PC-3 (cell line): Measurements from ENCODE around the gene MCHR1. TPM values are rescaled to one million over a fixed set of nuclear protein-coding genes. Genes with fewer than 3 reads are reported as not detected.

Source experiments
- ATAC-seq: fragments of 200-7000 bp; cut with Tn5 transposase; 2 replicates; pipeline ENCODE4 v1.9.1; 2020; ENCODE audit warnings: mild to moderate bottlenecking, moderate library complexity
- BruUV-seq: library from RNA; stranded (reverse); fragments of 400-500 nt; replicated peaks from 2 replicates; lab custom pipeline; 2021; lab: Mats Ljungman, UMichigan
- CTCF ChIA-PET: fragments of 300-600 bp; sonication (Branson Sonifier 250); formaldehyde crosslinking; loops from one replicate; lab custom pipeline; 2022; ENCODE audit warnings: antibody characterized with exemption; lab: Charles Lee
- POLR2A ChIA-PET: fragments of 300-600 bp; sonication (Branson Sonifier 250); formaldehyde crosslinking; loops from one replicate; lab custom pipeline; 2022; ENCODE audit warnings: antibody characterized with exemption; ENCODE audit not compliant: unreplicated experiment; lab: Charles Lee
- DNase-seq: peaks from one replicate; pipeline ENCODE4 v3.0.0-alpha.2; 2015
- H2AFZ ChIP-seq: fragments of 300-600 bp; sonication (generic); 2 replicates; pipeline ENCODE4 v1.6.0; 2016; ENCODE audit warnings: antibody characterized with exemption, low read length
- H3F3A ChIP-seq: fragments of 300-600 bp; sonication (generic); one replicate; pipeline ENCODE4 v1.6.0; 2017; ENCODE audit warnings: antibody characterized with exemption, low read length, control low read depth, mild to moderate bottlenecking; ENCODE audit not compliant: unreplicated experiment
- H3K27ac ChIP-seq: fragments of 300-600 bp; sonication (generic); 2 replicates; pipeline ENCODE4 v1.5.1; 2016; ENCODE audit warnings: mild to moderate bottlenecking, low read length
- H3K27me3 ChIP-seq: fragments of 300-600 bp; sonication (generic); 2 replicates; pipeline ENCODE4 v1.6.1; 2016; ENCODE audit warnings: low read length, mixed read lengths
- H3K36me3 ChIP-seq: fragments of 300-600 bp; sonication (generic); 2 replicates; pipeline ENCODE4 v1.6.1; 2016; ENCODE audit warnings: low read depth, mixed run types, low read length, mixed read lengths
- H3K4me1 ChIP-seq: fragments of 300-600 bp; sonication (generic); 2 replicates; pipeline ENCODE4 v1.5.1; 2016; ENCODE audit warnings: low read length; ENCODE audit not compliant: insufficient read depth
- H3K4me2 ChIP-seq: fragments of 300-600 bp; sonication (generic); 2 replicates; pipeline ENCODE4 v1.6.0; 2016; ENCODE audit warnings: low read length
- H3K4me3 ChIP-seq: fragments of 300-600 bp; sonication (generic); 2 replicates; pipeline ENCODE4 v1.5.1; 2016; ENCODE audit warnings: mild to moderate bottlenecking, low read length, mixed read lengths
- H3K79me2 ChIP-seq: fragments of 300-600 bp; sonication (generic); 2 replicates; pipeline ENCODE4 v1.6.1; 2017; ENCODE audit warnings: low read length, mixed read lengths
- H3K9ac ChIP-seq: fragments of 300-600 bp; sonication (generic); 2 replicates; pipeline ENCODE4 v1.6.0; 2016; ENCODE audit warnings: mild to moderate bottlenecking, low read length
- H3K9me2 ChIP-seq: fragments of 300-600 bp; sonication (generic); replicated peaks from 2 replicates; pipeline ENCODE4 v1.6.1; 2016; ENCODE audit warnings: mixed run types, low read length, mixed read lengths
- H3K9me3 ChIP-seq: fragments of 300-600 bp; sonication (generic); 2 replicates; pipeline ENCODE4 v1.6.1; 2016; ENCODE audit warnings: low read length, mixed read lengths
- H4K20me1 ChIP-seq: fragments of 300-600 bp; sonication (generic); 2 replicates; pipeline ENCODE4 v1.6.1; 2016; ENCODE audit warnings: low read length, mixed read lengths
- EZH2 ChIP-seq: fragments of 300-600 bp; sonication (generic); IDR thresholded peaks from one replicate; pipeline ENCODE4 v1.6.1; 2017; ENCODE audit warnings: antibody characterized with exemption, mild to moderate bottlenecking, low read length; ENCODE audit not compliant: unreplicated experiment
- EZH2phosphoT487 ChIP-seq: fragments of 300-600 bp; sonication (generic); IDR thresholded peaks from 2 replicates; pipeline ENCODE4 v1.6.1; 2018; ENCODE audit warnings: mild to moderate bottlenecking, antibody characterized with exemption, low read length, borderline replicate concordance
- intact Hi-C: fragments of 100-400 bp; cut with micrococcal nuclease; formaldehyde crosslinking; loops from 2 replicates; pipeline ENCODE4 v1.9.0; 2023
- total RNA-seq: library from RNA; depleted of rRNA; stranded (reverse); fragments of >200 nt; gene quantifications from 2 replicates; pipeline ENCODE4 v1.2.3, GENCODE V29; 2014
- TF ChIP-seq, protein P1 (sequence below): fragments of 300-600 bp; sonication (generic); conservative IDR thresholded peaks from 2 replicates; pipeline ENCODE4 v1.5.1; 2017; ENCODE audit warnings: antibody characterized with exemption, low read depth, mild to moderate bottlenecking, low read length

MCHR1 gene
- total RNA-seq, 1 experiment from 2014 or later = not detected

DNA sequence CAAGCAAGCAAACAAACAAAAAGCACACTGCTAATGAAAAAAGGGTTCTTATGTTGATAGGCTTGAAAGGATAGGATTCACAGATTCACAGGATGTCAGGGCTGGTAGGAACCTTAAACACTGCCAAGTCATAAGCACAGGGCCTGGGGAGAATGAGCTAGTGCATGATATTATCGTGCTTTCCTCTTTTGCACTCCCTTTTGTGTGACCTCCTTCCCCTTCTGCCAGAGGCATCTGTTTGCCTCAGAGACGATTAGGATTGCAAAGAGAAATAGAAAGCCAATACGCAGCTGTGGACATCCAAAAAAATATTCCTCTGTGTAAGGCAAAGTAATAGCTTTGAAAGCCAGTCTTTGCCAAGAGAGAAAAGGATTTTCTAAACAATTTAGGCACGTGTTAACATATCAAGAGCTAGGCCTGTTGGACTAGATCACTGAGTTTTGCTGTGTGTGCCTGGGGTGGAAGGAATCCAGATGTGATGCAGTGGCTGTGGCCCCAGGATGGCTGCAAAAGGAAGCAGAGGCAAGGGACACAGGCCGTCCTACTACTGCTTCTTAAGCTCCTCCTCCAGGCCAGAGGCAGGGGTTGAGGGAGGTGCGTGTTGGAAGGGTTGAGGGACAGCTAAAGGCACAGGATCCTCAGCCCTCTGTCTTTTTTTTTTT is 30.6 kb downstream of the MCHR1 start:
- Histone ChIP-seq H3K9me3 (no peaks in the 10 kb centered on the region), H3F3A (no peaks in the 10 kb centered on the region), H3K27me3 (no peaks in the 10 kb centered on the region), H3K9ac (no peak overlapping the region), H3K27ac (no peak overlapping the region), H3K4me2 (no peak overlapping the region), H3K79me2 (no peaks in the 10 kb centered on the region), H2AFZ (no peak overlapping the region), H3K9me2 (no peaks in the 10 kb centered on the region), H3K36me3 (no peaks in the 10 kb centered on the region), H4K20me1 (no peaks in the 10 kb centered on the region), H3K4me3 (no peak overlapping the region), H3K4me1 (peaks cover 14% of the 10 kb centered on the region)
- BruUV-seq = no TSS peak
- ChIA-PET POLR2A (interaction anchor here (0.6 kb wide), 1 partner anchor 270 kb away, joined by 4 read pairs; no protein-coding TSS in a partner anchor), CTCF (no interaction called here)
- ATAC-seq = no peak
- intact Hi-C loops = no loop called here
- TF ChIP-seq EZH2 = no peak
- TF ChIP-seq, protein P1, sequence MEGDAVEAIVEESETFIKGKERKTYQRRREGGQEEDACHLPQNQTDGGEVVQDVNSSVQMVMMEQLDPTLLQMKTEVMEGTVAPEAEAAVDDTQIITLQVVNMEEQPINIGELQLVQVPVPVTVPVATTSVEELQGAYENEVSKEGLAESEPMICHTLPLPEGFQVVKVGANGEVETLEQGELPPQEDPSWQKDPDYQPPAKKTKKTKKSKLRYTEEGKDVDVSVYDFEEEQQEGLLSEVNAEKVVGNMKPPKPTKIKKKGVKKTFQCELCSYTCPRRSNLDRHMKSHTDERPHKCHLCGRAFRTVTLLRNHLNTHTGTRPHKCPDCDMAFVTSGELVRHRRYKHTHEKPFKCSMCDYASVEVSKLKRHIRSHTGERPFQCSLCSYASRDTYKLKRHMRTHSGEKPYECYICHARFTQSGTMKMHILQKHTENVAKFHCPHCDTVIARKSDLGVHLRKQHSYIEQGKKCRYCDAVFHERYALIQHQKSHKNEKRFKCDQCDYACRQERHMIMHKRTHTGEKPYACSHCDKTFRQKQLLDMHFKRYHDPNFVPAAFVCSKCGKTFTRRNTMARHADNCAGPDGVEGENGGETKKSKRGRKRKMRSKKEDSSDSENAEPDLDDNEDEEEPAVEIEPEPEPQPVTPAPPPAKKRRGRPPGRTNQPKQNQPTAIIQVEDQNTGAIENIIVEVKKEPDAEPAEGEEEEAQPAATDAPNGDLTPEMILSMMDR = no peak
- TF ChIP-seq EZH2phosphoT487 = no peak
- DNase-seq = no peak

DNA sequence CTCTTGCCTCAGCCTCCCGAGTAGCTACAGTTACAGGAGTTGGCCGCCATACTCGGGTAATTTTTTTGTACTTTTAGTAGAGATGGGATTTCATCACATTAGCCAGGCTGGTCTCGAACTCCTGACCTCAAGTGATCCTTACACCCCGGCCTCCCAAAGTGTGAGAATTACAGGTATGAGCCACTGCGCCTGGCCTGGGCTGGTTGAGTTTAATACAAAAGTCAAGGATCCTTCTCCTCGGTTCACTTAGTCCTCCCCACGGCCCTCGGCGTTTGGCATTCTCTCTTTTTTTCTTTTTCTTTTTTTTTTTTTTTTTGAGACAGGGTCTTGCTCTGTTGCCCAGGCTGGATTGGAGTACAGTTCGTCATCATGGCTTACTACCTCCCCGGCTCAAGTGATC is 33.0 kb downstream of the MCHR1 start:
- POLR2A ChIA-PET = no interaction called here
- Histone ChIP-seq H4K20me1 (no peaks in the 10 kb centered on the region), H3K27me3 (no peaks in the 10 kb centered on the region), H3K9me2 (no peaks in the 10 kb centered on the region), H3K36me3 (no peaks in the 10 kb centered on the region), H2AFZ (no peak overlapping the region), H3K4me2 (no peak overlapping the region), H3F3A (no peaks in the 10 kb centered on the region), H3K9me3 (no peaks in the 10 kb centered on the region), H3K4me3 (no peak overlapping the region), H3K79me2 (no peaks in the 10 kb centered on the region), H3K4me1 (peaks cover 20% of the 10 kb centered on the region), H3K27ac (no peak overlapping the region), H3K9ac (no peak overlapping the region)
- no TSS peak for BruUV-seq
- no peak for TF ChIP-seq EZH2phosphoT487
- TF ChIP-seq, protein P1 = no peak
- no peak for TF ChIP-seq EZH2
- ATAC-seq (no peak), DNase-seq (no peak)
- intact Hi-C loops = no loop called here
- CTCF ChIA-PET = no interaction called here
